ENCODE measurements around the gene GRK4. TPM values are rescaled to one million over a fixed set of nuclear protein-coding genes. Genes with fewer than 3 reads are reported as not detected.
"Not testable (repeated sequence)": the region's sequence is repeated elsewhere in the genome, so short reads cannot be mapped to it uniquely, and the experiment has no call there.

Gene GRK4
- polyA plus RNA-seq, 3 donors from 2014 or later, result 2.7 to 4.4 (median 4.0) TPM

GRCh38 chr4:2933566-2934076 is 29.8 kb upstream of the GRK4 start:
- Mint-ChIP-seq H3K4me3 (peak overlapping the region; percentile 86 to 89 (median 88)), H3K27me3 (ENCODE audit: low read depth in 3 of 3) (peaks cover 4 to 29% (median 9%) of the 10 kb centered on the region in 3 donors), H3K36me3 (peaks cover 5 to 6% (median 5%) of the 10 kb centered on the region in 3 donors), H3K27ac (peak overlapping the region; percentile 88 to 96 (median 94)), H3K9me3 (no peaks in the 10 kb centered on the region), H3K4me1 (peaks cover 34 to 44% of the 10 kb centered on the region in 2 donors)
- peak in 1 of 3 donors; percentile 17 for DNase-seq

GRCh38 chr4:2934077-2934812 is 29.1 kb upstream of the GRK4 start:
- Mint-ChIP-seq H3K36me3 (peaks cover 3 to 7% (median 6%) of the 10 kb centered on the region in 3 donors), H3K4me1 (peaks cover 40 to 50% of the 10 kb centered on the region in 2 donors), H3K9me3 (no peaks in the 10 kb centered on the region), H3K27me3 (ENCODE audit: low read depth in 3 of 3) (peaks cover 2 to 29% (median 9%) of the 10 kb centered on the region in 3 donors), H3K4me3 (peak overlapping the region; percentile 83 to 88 (median 86)), H3K27ac (peak overlapping the region in 5 of 6 donors; percentile 45 to 90 (median 76))
- DNase-seq, result peak; percentile 38 to 55 (median 53)

- peaks cover 40 to 51% of the 10 kb centered on the region in 2 donors for H3K4me1 Mint-ChIP-seq
Observed at GRCh38 chr4:2934813-2935761, 28.3 kb upstream of the GRK4 start.

GRCh38 chr4:2935762-2936743 is 27.3 kb upstream of the GRK4 start:
- peak overlapping the region; percentile 81 to 95 (median 88) for H3K27ac Mint-ChIP-seq
- H3K4me1 Mint-ChIP-seq, result peaks cover 43 to 51% of the 10 kb centered on the region in 2 donors
- H3K27me3 Mint-ChIP-seq (ENCODE audit: low read depth in 3 of 3), result peaks cover 2 to 26% (median 9%) of the 10 kb centered on the region in 3 donors
- H3K9me3 Mint-ChIP-seq, result no peaks in the 10 kb centered on the region
- H3K4me3 Mint-ChIP-seq, result peak overlapping the region; percentile 81 to 86 (median 84)
- H3K36me3 Mint-ChIP-seq, result peaks cover 3 to 7% (median 7%) of the 10 kb centered on the region in 3 donors
- peak in 2 of 3 donors; percentile 30 to 68 for DNase-seq

More at GRCh38 chr4:2934813-2935761, 28.3 kb upstream of the GRK4 start:
- DNase-seq, result peak; percentile 96 to 97 (median 97)
- H3K9me3 Mint-ChIP-seq, result no peaks in the 10 kb centered on the region
- H3K36me3 Mint-ChIP-seq, result peaks cover 3 to 7% (median 7%) of the 10 kb centered on the region in 3 donors
- peak overlapping the region; percentile 81 to 86 (median 84) for H3K4me3 Mint-ChIP-seq
- peak overlapping the region; percentile 81 to 95 (median 88) for H3K27ac Mint-ChIP-seq
- peaks cover 2 to 26% (median 9%) of the 10 kb centered on the region in 3 donors for H3K27me3 Mint-ChIP-seq (ENCODE audit: low read depth in 3 of 3)

DNA sequence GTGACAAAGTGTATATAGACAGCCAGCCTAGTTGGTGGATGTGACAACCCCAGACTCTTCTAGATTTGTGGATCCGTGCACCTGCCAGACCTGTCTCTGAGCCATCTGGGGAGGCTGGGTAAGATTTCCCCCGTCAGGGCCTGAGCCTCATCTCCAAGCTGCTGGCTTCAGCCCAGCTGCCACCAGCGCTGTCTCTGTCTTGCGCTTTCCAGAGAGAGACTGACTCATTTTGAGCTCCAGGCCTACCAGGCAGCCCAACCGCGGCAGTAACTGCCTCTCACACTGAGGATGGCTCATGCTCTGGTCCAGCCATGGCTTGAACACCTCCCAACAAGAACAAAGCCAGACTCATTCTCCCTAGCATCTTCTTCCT is 26.6 kb upstream of the GRK4 start:
- H3K36me3 Mint-ChIP-seq, result peaks cover 3 to 10% (median 7%) of the 10 kb centered on the region in 3 donors

GRCh38 chr4:2937146-2937857 is 26.1 kb upstream of the GRK4 start:
- peak overlapping the region; percentile 59 to 95 (median 84) for H3K27ac Mint-ChIP-seq
- H3K27me3 Mint-ChIP-seq (ENCODE audit: low read depth in 3 of 3), result peaks cover under 1 to 22% (median 2%) of the 10 kb centered on the region in 3 donors
- H3K9me3 Mint-ChIP-seq, result no peaks in the 10 kb centered on the region
- DNase-seq, result no peak
- peak overlapping the region in 2 of 5 donors; percentile 53 to 86 for H3K4me3 Mint-ChIP-seq
- peaks cover 40 to 44% of the 10 kb centered on the region in 2 donors for H3K4me1 Mint-ChIP-seq
- peaks cover 4 to 10% (median 7%) of the 10 kb centered on the region in 3 donors for H3K36me3 Mint-ChIP-seq

More for the DNA sequence above, 26.6 kb upstream of the GRK4 start:
- H3K9me3 Mint-ChIP-seq, result no peaks in the 10 kb centered on the region
- peak in 1 of 3 donors; percentile 28 for DNase-seq
- peak overlapping the region in 4 of 5 donors; percentile 57 to 86 (median 84) for H3K4me3 Mint-ChIP-seq
- H3K27ac Mint-ChIP-seq, result peak overlapping the region; percentile 67 to 95 (median 88)
- H3K4me1 Mint-ChIP-seq, result peaks cover 41 to 48% of the 10 kb centered on the region in 2 donors
- H3K27me3 Mint-ChIP-seq (ENCODE audit: low read depth in 3 of 3), result peaks cover 2 to 22% (median 6%) of the 10 kb centered on the region in 3 donors

GRCh38 chr4:2937986-2938385 is 25.4 kb upstream of the GRK4 start:
- no peaks in the 10 kb centered on the region for H3K9me3 Mint-ChIP-seq
- no peak for DNase-seq
- H3K4me1 Mint-ChIP-seq, result peaks cover 39 to 42% of the 10 kb centered on the region in 2 donors
- H3K36me3 Mint-ChIP-seq, result peaks cover 7 to 10% (median 7%) of the 10 kb centered on the region in 3 donors
- H3K27ac Mint-ChIP-seq, result peak overlapping the region in 1 of 6 donors; percentile 74
- H3K4me3 Mint-ChIP-seq, result no peak overlapping the region
- peaks cover 0 to 28% (median 2%) of the 10 kb centered on the region in 3 donors for H3K27me3 Mint-ChIP-seq (ENCODE audit: low read depth in 3 of 3)

GRCh38 chr4:2938411-2938810 is 25.0 kb upstream of the GRK4 start:
- not testable (repeated sequence) for H3K4me3 Mint-ChIP-seq, H3K36me3 Mint-ChIP-seq, H3K9me3 Mint-ChIP-seq, DNase-seq
- H3K4me1 Mint-ChIP-seq, result peaks cover 34 to 38% of the 10 kb centered on the region in 2 donors
- H3K27me3 Mint-ChIP-seq (ENCODE audit: low read depth in 3 of 3), result peaks cover 0 to 26% (median 2%) of the 10 kb centered on the region in 3 donors
- H3K27ac Mint-ChIP-seq, result peak overlapping the region in 2 of 6 donors; percentile 5 to 50

- no peaks in the 10 kb centered on the region for H3K9me3 Mint-ChIP-seq
- peaks cover 34 to 42% of the 10 kb centered on the region in 2 donors for H3K4me1 Mint-ChIP-seq
- H3K27me3 Mint-ChIP-seq (ENCODE audit: low read depth in 3 of 3), result peaks cover 0 to 26% (median 4%) of the 10 kb centered on the region in 3 donors
- DNase-seq, result no peak
- H3K4me3 Mint-ChIP-seq, result no peak overlapping the region
- H3K27ac Mint-ChIP-seq, result peak overlapping the region in 3 of 6 donors; percentile 5 to 72 (median 50)
- peaks cover 7 to 13% (median 7%) of the 10 kb centered on the region in 3 donors for H3K36me3 Mint-ChIP-seq
Observed at GRCh38 chr4:2938906-2939305, 24.5 kb upstream of the GRK4 start.

DNA sequence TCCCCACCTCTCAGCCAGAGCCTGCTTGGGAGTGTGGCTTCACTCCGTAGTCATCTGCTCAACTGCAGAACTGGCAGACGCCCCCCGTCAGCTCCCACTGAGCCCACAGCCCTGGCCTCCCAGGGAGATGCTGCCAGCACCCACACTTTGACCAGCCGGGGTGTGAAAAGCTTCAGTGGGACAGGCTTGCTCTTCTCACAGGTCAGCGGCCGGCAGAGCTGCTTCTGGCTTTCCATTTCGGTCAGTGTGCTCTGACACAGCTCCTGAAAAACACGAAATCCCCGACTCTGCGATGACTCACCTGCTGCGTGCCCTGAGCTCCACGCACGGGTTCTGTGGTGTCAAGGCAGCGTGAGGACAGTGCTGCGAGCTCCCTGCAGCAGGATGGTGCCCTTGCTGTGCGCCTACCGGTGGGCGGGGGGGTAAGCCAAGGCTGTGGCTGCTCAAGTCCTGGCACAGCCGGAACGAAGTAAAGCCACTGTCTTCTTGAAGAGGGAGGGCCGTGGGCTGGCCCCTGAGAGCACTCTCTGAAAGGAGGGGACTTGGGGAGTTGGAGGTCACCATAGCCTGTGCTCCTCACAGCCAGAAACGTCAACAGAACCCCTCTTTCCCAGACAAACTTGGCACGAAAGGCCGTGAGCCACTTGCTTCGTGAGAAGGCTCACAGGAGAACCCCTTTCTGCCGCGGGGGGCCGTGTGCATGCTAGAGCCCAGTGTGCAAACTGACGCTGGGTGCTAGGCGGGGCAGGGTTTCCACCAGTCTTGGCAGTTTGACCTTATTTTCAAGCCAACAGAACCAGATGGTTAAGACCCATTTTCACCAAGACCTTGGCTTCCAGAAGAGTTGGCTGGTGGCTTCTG is 23.8 kb upstream of the GRK4 start:
- Mint-ChIP-seq H3K4me1 (peaks cover 34 to 45% of the 10 kb centered on the region in 2 donors), H3K27ac (peak overlapping the region in 1 of 6 donors; percentile 72), H3K27me3 (ENCODE audit: low read depth in 3 of 3) (peaks cover 3 to 24% (median 4%) of the 10 kb centered on the region in 3 donors), H3K9me3 (no peaks in the 10 kb centered on the region), H3K36me3 (peaks cover 7 to 16% (median 7%) of the 10 kb centered on the region in 3 donors), H3K4me3 (no peak overlapping the region)
- no peak for DNase-seq

Data from immature natural killer cell (primary cell).